ENCODE measurements around the gene ESR1. TPM values are rescaled to one million over a fixed set of nuclear protein-coding genes. Genes with fewer than 3 reads are reported as not detected.
"Not testable (repeated sequence)": the region's sequence is repeated elsewhere in the genome, so short reads cannot be mapped to it uniquely, and the experiment has no call there.

The ESR1 gene
- total RNA-seq, 1 experiment from 2014 or later, result not detected

DNA sequence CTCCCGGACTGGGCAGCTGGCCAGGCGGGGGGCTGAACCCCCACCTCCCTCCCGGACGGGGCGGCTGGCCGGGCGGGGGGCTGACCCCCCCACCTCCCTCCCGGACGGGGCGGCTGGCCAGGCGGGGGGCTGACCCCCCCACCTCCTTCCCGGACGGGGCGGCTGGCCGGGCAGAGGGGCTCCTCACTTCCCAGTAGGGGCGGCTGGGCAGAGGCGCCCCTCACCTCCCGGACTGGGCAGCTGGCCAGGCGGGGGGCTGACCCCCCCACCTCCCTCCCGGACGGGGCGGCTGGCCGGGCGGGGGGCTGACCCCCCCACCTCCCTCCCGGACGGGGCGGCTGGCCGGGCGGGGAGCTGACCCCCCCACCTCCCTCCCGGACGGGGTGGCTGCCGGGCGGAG is 91.7 kb downstream of the ESR1 start:
- H4K5ac ChIP-seq (ENCODE audit: insufficient read length, low read depth, low read length); H3K27ac ChIP-seq (ENCODE audit: insufficient read length, low read depth, low read length); H3K14ac ChIP-seq (ENCODE audit: insufficient read depth, low read length); H3K9me3 ChIP-seq (ENCODE audit: control insufficient read depth, low read depth, low read length); H2BK5ac ChIP-seq (ENCODE audit: insufficient read length, low read length); H2BK20ac ChIP-seq (ENCODE audit: low read depth, low read length, poor library complexity, severe bottlenecking); H2AK5ac ChIP-seq (ENCODE audit: insufficient read length, low read length); H3K4ac ChIP-seq (ENCODE audit: low read depth, low read length); H3K9ac ChIP-seq (ENCODE audit: extremely low read depth, insufficient read length, low read length); H3K27ac Mint-ChIP-seq; H3K27me3 Mint-ChIP-seq (ENCODE audit: low read depth); H2BK120ac ChIP-seq (ENCODE audit: low read depth, low read length, poor library complexity, severe bottlenecking); H3K4me2 ChIP-seq (ENCODE audit: insufficient read depth, insufficient read length, low read length); H2BK12ac ChIP-seq (ENCODE audit: insufficient read length, low read depth, low read length); H3K4me3 Mint-ChIP-seq; H4K20me1 ChIP-seq (ENCODE audit: control insufficient read depth, insufficient read depth, insufficient read length); DNase-seq; H3K27me3 ChIP-seq (ENCODE audit: insufficient read depth, low read length); H2BK15ac ChIP-seq (ENCODE audit: low read depth, low read length); H3K23ac ChIP-seq (ENCODE audit: insufficient read length, low read depth, low read length); H4K91ac ChIP-seq (ENCODE audit: insufficient read length, low read depth, low read length); H4K8ac ChIP-seq (replicated peaks; ENCODE audit: insufficient read length, low read depth, low read length); H2AFZ ChIP-seq (ENCODE audit: low read length); H3K18ac ChIP-seq (ENCODE audit: insufficient read length, low read depth, low read length); H3K4me1 ChIP-seq (ENCODE audit: insufficient read depth, low read length); H3K23me2 ChIP-seq (ENCODE audit: insufficient read length, low read depth, low read length, poor library complexity, severe bottlenecking); H3K79me2 ChIP-seq (ENCODE audit: insufficient read depth, low read length); H3K79me1 ChIP-seq (ENCODE audit: insufficient read depth, low read depth, low read length, poor library complexity, severe bottlenecking); H3K56ac ChIP-seq (ENCODE audit: insufficient read length, low read depth, low read length); H3T11ph ChIP-seq (ENCODE audit: low read length): not testable (repeated sequence)
- Mint-ChIP-seq H3K9me3 (peaks cover 14 to 15% of the 10 kb centered on the region in 2 experiments), H3K36me3 (ENCODE audit: insufficient read depth in 1 of 3, low read depth in 3 of 3) (peaks cover 5 to 14% (median 10%) of the 10 kb centered on the region in 3 experiments), H3K4me1 (peaks cover 11 to 14% of the 10 kb centered on the region in 2 experiments)
- no CpG with 5 or more reads among the region's 33 CpGs for WGBS (ENCODE audit: extremely low coverage, insufficient read length, low lambda C conversion rate)

GRCh38 chr6:151899796-151900195 is 92.3 kb downstream of the ESR1 start:
- not testable (repeated sequence) for H2BK5ac ChIP-seq (ENCODE audit: insufficient read length, low read length); H3K9me3 ChIP-seq (ENCODE audit: control insufficient read depth, low read depth, low read length); H4K20me1 ChIP-seq (ENCODE audit: control insufficient read depth, insufficient read depth, insufficient read length); H3K14ac ChIP-seq (ENCODE audit: insufficient read depth, low read length); H3K79me1 ChIP-seq (ENCODE audit: insufficient read depth, low read depth, low read length, poor library complexity, severe bottlenecking); H3K4me1 ChIP-seq (ENCODE audit: insufficient read depth, low read length); H3K23me2 ChIP-seq (ENCODE audit: insufficient read length, low read depth, low read length, poor library complexity, severe bottlenecking); H3K23ac ChIP-seq (ENCODE audit: insufficient read length, low read depth, low read length); H3K79me2 ChIP-seq (ENCODE audit: insufficient read depth, low read length); H3K4me3 Mint-ChIP-seq; H3T11ph ChIP-seq (ENCODE audit: low read length); H3K27me3 ChIP-seq (ENCODE audit: insufficient read depth, low read length); H2BK120ac ChIP-seq (ENCODE audit: low read depth, low read length, poor library complexity, severe bottlenecking); H2AK5ac ChIP-seq (ENCODE audit: insufficient read length, low read length); H2BK15ac ChIP-seq (ENCODE audit: low read depth, low read length); H2AFZ ChIP-seq (ENCODE audit: low read length); H3K4me2 ChIP-seq (ENCODE audit: insufficient read depth, insufficient read length, low read length); H3K27me3 Mint-ChIP-seq (ENCODE audit: low read depth); H3K56ac ChIP-seq (ENCODE audit: insufficient read length, low read depth, low read length); H3K4ac ChIP-seq (ENCODE audit: low read depth, low read length); H3K9ac ChIP-seq (ENCODE audit: extremely low read depth, insufficient read length, low read length); H4K91ac ChIP-seq (ENCODE audit: insufficient read length, low read depth, low read length); H3K27ac ChIP-seq (ENCODE audit: insufficient read length, low read depth, low read length); H3K18ac ChIP-seq (ENCODE audit: insufficient read length, low read depth, low read length); H4K5ac ChIP-seq (ENCODE audit: insufficient read length, low read depth, low read length); DNase-seq; H4K8ac ChIP-seq (replicated peaks; ENCODE audit: insufficient read length, low read depth, low read length); H2BK12ac ChIP-seq (ENCODE audit: insufficient read length, low read depth, low read length)
- Mint-ChIP-seq H3K9me3 (peaks cover 14 to 15% of the 10 kb centered on the region in 2 experiments), H3K27ac (peak overlapping the region in 1 of 3 experiments; percentile 30; a peak in 1 of 7 replicates), H3K4me1 (peaks cover 11 to 14% of the 10 kb centered on the region in 2 experiments), H3K36me3 (ENCODE audit: insufficient read depth in 1 of 3, low read depth in 3 of 3) (peaks cover 5 to 14% (median 10%) of the 10 kb centered on the region in 3 experiments)
- WGBS (ENCODE audit: extremely low coverage, insufficient read length, low lambda C conversion rate), result no CpG with 5 or more reads among the region's 15 CpGs
- peak overlapping the region; percentile 26 for H2BK20ac ChIP-seq (ENCODE audit: low read depth, low read length, poor library complexity, severe bottlenecking)
